SK-N-MC (cell line): ENCODE results near the gene ATP1B1.

Experiments
- DNase-seq: peaks from one replicate; pipeline ENCODE4 v3.0.0-alpha.2; 2011; ENCODE audit warnings: low read depth, low spot score
- H3K27ac ChIP-seq: fragments of 200-600 bp; sonication (generic); 2 replicates; pipeline ENCODE4 v1.5.1; 2016; ENCODE audit warnings: mixed run types
- H3K36me3 ChIP-seq: fragments of 200-600 bp; sonication (generic); 2 replicates; pipeline ENCODE4 v1.6.1; 2017; ENCODE audit warnings: antibody characterized with exemption, low read length, mixed read lengths; ENCODE audit not compliant: insufficient read depth
- H3K4me3 ChIP-seq: fragments of 200-600 bp; sonication (generic); 2 replicates; pipeline ENCODE4 v1.5.1; 2016
- H3K9ac ChIP-seq: fragments of 200-600 bp; sonication (generic); 2 replicates; pipeline ENCODE4 v1.8.0; 2017; ENCODE audit warnings: mixed run types, mixed read lengths; ENCODE audit not compliant: insufficient read length
- H3K9me3 ChIP-seq: fragments of 200-600 bp; sonication (generic); 2 replicates; pipeline ENCODE4 v1.6.1; 2017; ENCODE audit warnings: low read depth, mild to moderate bottlenecking, antibody characterized with exemption, low read length, moderate library complexity, mixed read lengths
- EZH2 ChIP-seq: fragments of 200-600 bp; sonication (generic); IDR thresholded peaks from one replicate; pipeline ENCODE4 v1.6.1; 2017; ENCODE audit warnings: antibody characterized with exemption
- FOXP2 ChIP-seq: optimal IDR thresholded peaks from 2 replicates; pipeline ENCODE3; 2011; ENCODE audit warnings: mild to moderate bottlenecking, moderate library complexity; ENCODE audit not compliant: insufficient read depth; ENCODE audit errors: extremely low read length, control extremely low read depth
- POLR2AphosphoS5 ChIP-seq: IDR thresholded peaks from 2 replicates; pipeline ENCODE4 v1.6.1; 2012; ENCODE audit warnings: mild to moderate bottlenecking, low read depth, low read length, borderline replicate concordance

ATP1B1 gene

DNA sequence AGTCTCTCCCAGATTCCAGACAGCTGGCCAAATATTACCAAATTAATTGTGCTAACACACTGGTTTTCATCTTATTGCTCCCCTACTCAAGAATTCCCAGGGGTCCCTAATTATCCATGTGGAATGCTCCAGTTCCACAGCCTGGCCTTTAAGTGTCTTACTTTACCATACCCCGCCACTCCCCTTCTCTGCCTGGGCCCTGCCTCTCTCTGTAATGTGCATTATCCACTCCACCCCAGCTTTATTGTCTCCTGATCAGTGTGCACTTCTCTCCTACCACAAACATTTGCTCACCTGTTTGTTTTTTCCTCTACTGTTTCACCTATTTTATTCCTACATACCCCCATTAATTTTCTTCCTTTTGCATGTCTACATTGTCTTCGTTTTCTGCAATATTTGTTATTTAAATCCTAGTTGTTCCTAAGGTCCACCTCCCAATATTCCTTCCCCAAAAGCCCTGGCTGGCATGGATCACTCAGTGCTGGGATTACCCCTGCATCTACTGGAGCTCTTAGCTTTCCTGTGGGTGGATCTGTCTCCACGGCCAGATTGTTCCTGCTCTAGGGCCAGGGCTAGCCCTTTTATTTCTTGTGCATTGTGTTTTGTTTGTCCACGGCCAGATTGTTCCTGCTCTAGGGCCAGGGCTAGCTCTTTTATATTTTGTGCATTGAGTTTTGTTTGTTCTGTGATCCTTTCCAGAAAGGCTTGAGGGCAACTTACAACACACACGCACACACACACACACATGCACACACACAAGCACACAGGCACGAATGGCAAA is 33.4 kb upstream of the ATP1B1 start:
- TF ChIP-seq EZH2 (no peak), FOXP2 (no peak), POLR2AphosphoS5 (no peak)
- Histone ChIP-seq H3K27ac (no peak overlapping the region), H3K36me3 (no peaks in the 10 kb centered on the region), H3K9me3 (no peaks in the 10 kb centered on the region), H3K4me3 (no peak overlapping the region), H3K9ac (no peak overlapping the region)
- DNase-seq = no peak

DNA sequence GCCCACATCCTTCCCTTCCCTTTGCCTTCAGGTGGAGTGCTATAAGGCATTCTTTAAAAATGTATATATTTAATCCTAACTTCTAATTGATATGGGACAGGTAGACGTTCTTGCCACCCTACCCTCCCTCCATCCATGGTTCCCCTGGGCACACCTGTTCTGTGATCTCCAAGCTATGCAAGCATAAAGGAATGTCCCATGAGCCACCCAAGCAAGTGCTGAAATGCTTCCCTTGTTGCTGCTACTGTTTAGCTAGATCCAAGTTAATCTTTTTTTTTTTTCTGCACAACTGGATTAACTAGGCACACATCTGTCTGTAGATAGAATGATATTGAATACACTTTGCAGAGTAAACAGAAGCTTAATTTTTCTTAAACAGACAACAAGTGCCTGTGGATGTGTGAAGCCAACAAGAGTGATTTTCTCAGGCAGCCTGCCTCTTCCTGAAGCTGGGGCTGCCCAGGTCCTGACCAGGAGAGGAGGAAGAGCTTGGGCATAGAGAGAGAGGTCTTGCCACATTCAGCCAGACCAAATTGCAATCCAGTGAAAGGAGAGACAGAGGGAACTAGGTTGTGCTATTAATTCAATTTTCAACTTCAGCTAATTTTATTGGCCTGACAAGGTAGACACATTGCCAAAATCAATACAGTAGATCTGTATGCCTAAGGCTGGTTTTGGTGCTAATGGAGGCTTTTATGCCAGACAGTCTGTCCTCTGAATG is 28.2 kb upstream of the ATP1B1 start:
- Histone ChIP-seq H3K9me3 (no peaks in the 10 kb centered on the region), H3K4me3 (no peak overlapping the region), H3K9ac (no peak overlapping the region), H3K36me3 (no peaks in the 10 kb centered on the region), H3K27ac (no peak overlapping the region)
- no peak for DNase-seq
- TF ChIP-seq FOXP2 (no peak), EZH2 (no peak), POLR2AphosphoS5 (no peak)

DNA sequence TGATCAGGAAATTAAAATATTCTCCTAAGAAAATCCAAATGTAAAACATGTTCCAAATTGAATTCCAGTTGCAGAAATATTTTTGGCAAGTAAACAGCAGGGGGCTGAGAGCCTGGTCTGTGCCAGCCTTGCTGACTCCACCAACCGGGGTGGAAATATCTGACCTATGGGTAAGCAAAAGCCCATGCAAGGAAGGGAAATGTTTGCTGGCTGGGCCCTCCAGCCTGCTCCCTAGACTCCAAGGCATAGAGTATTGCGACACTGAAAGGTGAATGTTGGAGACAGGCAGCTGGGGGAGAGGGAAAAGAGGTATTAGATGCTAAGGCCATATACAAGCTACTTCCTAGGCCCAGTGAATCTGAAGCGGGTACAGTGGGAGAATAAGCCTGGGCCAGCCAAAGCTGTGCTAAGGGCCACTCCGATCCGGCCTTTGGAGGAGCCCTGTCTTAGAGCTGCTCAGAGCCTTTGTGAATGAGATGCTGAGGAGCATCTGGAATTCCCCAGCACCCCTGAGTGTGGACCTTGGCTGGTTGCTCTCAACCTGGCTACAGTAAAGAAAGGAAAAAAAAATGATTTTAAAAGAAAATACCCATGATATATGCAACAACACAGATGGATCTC is 24.9 kb upstream of the ATP1B1 start:
- no peak overlapping the region for H3K4me3 ChIP-seq
- H3K9ac ChIP-seq = no peak overlapping the region
- no peak overlapping the region for H3K27ac ChIP-seq
- TF ChIP-seq EZH2 = no peak
- no peak for TF ChIP-seq POLR2AphosphoS5
- TF ChIP-seq FOXP2 = no peak
- H3K9me3 ChIP-seq = no peaks in the 10 kb centered on the region
- DNase-seq = no peak
- no peaks in the 10 kb centered on the region for H3K36me3 ChIP-seq

DNA sequence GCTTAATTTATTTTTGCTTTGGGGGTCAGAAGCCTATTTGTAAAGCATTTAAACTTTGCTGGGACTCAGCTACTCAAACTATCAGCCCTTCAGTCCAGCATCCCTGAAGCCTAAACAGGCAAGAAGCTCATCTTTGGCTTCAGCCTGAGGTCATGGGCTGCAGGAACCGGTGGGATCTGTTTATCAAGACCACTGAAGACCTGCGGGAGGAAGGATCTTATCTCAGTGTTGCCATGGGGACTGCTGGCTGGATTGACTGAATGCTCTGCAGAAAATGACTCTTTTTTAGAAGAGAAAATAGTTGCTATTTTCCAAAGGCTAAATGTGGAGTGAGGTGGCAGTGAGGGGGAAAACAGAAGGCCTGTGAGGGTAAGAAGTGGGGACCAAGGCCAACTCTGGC is 20.6 kb upstream of the ATP1B1 start:
- Histone ChIP-seq H3K9me3 (no peaks in the 10 kb centered on the region), H3K9ac (no peak overlapping the region), H3K4me3 (no peak overlapping the region), H3K36me3 (no peaks in the 10 kb centered on the region), H3K27ac (no peak overlapping the region)
- DNase-seq = no peak
- TF ChIP-seq FOXP2 = no peak
- TF ChIP-seq POLR2AphosphoS5 = no peak
- no peak for TF ChIP-seq EZH2

DNA sequence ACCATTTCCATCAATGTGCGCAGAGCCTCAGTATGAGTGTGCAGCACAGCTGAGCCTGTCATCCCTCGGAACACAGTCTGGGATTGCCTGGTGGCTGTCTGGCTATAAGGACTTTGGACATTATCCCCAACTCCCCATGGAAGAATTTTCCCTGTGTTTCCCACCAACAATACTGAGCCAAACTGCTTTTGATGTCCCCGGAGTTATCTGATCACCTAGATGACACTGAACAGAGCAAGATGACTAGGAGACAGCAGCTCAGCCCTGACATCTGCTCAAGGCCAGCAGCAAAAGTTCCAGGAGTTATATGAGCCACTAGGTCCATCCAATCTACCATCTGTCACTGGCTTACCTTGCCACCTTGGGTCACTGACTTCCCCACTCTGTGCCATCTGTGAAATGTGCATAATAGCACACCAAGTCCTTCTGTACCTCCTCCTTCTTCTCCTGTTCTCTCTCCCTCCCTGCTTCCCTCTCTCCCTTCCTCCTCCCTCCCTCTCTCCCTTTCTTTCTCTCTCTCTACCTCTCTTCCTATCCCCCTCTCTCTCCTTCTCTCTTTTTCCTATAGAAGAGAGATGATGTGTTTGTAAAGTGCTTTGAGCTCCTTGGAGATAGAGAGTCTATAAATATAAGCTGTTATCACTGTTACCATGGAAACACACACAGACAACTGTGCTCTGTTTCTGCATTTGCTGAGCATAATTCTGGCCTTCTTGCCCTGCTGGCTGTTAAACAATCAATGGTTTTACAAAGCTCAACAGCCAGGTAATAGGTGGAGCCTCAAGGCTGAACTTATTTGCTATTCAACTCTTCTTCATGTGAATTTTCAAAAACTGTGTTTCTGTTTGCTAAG is 19.7 kb upstream of the ATP1B1 start:
- no peaks in the 10 kb centered on the region for H3K9me3 ChIP-seq
- no peak overlapping the region for H3K4me3 ChIP-seq
- no peaks in the 10 kb centered on the region for H3K36me3 ChIP-seq
- H3K9ac ChIP-seq = no peak overlapping the region
- no peak overlapping the region for H3K27ac ChIP-seq
- TF ChIP-seq POLR2AphosphoS5 (no peak), EZH2 (no peak), FOXP2 (no peak)
- DNase-seq = no peak

DNA sequence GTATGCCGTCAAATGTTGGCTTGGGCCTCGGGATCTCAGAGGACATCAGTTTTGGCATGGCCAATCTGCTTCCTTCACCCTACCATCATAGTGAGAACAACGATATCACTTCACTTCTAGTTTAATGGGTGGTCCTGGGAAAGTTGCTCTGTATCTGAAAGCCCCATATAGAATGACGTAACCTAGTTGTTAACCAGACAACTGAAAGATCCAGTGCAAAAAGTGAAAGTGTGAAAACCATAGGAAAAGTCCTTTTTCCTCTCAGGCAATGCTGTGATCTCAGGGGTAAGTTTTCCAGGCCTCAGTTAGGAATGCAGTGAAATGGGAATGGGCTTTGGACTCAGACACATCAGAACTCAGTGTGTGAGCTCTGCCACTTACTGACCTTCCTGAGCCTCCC is 18.6 kb upstream of the ATP1B1 start:
- TF ChIP-seq EZH2 = no peak
- TF ChIP-seq FOXP2 = no peak
- no peak for TF ChIP-seq POLR2AphosphoS5
- Histone ChIP-seq H3K36me3 (no peaks in the 10 kb centered on the region), H3K9me3 (no peaks in the 10 kb centered on the region), H3K27ac (no peak overlapping the region), H3K4me3 (no peak overlapping the region), H3K9ac (no peak overlapping the region)
- no peak for DNase-seq

DNA sequence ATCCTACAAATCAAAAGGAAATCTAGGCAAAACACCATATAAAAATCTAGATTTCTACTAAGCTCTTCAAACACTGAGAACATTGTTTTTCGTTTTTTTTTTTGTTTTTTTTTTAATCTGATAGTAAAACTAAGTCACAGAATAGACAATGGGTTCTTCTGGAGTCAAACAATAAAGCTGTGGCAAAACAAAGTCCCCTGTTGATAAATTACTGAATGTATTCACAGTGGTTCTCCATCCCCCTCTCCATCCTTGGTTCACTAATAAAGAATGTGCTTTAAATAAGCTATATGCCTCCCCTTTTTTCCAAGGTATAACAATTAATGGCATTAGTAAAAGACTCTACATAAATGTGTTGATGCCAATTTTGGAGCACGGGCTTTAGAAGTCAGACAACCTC is 16.7 kb upstream of the ATP1B1 start:
- TF ChIP-seq POLR2AphosphoS5 (no peak), FOXP2 (no peak), EZH2 (no peak)
- no peak overlapping the region for H3K4me3 ChIP-seq
- no peak overlapping the region for H3K9ac ChIP-seq
- H3K36me3 ChIP-seq = no peaks in the 10 kb centered on the region
- no peaks in the 10 kb centered on the region for H3K9me3 ChIP-seq
- DNase-seq = no peak
- no peak overlapping the region for H3K27ac ChIP-seq
